Caco-2 (cell line): ENCODE data around the gene SECISBP2. TPM values are rescaled to one million over a fixed set of nuclear protein-coding genes. Genes with fewer than 3 reads are reported as not detected.

Experiments
- BruUV-seq: library from RNA; stranded (reverse); fragments of 400-500 nt; replicated peaks from 2 replicates; lab custom pipeline; 2021; lab: Mats Ljungman, UMichigan
- CTCF ChIA-PET: fragments of 300-600 bp; sonication (Branson Sonifier 250); formaldehyde crosslinking; loops from one replicate; lab custom pipeline; 2022; ENCODE audit warnings: antibody characterized with exemption; lab: Charles Lee
- POLR2A ChIA-PET: fragments of 300-600 bp; sonication (Branson Sonifier 250); formaldehyde crosslinking; loops from one replicate; lab custom pipeline; 2022; ENCODE audit warnings: antibody characterized with exemption; lab: Charles Lee
- DNase-seq, 2 experiments: peaks; one replicate each; pipeline versions ENCODE4 v3.0.0 to v3.0.0-alpha.2; 2020 to 2022
- H3K27me3 ChIP-seq: replicated peaks from 2 replicates; pipeline ENCODE4 v1.6.0; 2011; ENCODE audit warnings: low read length; ENCODE audit not compliant: control insufficient read depth, insufficient read depth
- H3K36me3 ChIP-seq: 2 replicates; pipeline ENCODE4 v1.5.1; 2011; ENCODE audit warnings: low read length; ENCODE audit not compliant: control insufficient read depth, insufficient read depth
- H3K4me1 ChIP-seq: fragments of 250-450 bp; sonication (Bioruptor Pico); 2 replicates; pipeline ENCODE4 v1.5.1; 2020; ENCODE audit warnings: mild to moderate bottlenecking
- H3K4me3 ChIP-seq: 2 replicates; pipeline ENCODE4 v1.5.1; 2011; ENCODE audit warnings: low read depth, mild to moderate bottlenecking, control low read depth, low read length
- H3K9me3 ChIP-seq: fragments of 250-450 bp; sonication (Bioruptor Pico); 2 replicates; pipeline ENCODE4 v1.5.1; 2020; ENCODE audit warnings: mild to moderate bottlenecking, moderate library complexity
- H3K27ac Mint-ChIP-seq: one replicate; pipeline ENCODE4 v1.8.0; 2022; ENCODE audit warnings: mixed read lengths; ENCODE audit not compliant: unreplicated experiment
- H3K27me3 Mint-ChIP-seq: one replicate; pipeline ENCODE4 v1.8.0; 2022; ENCODE audit warnings: mixed read lengths; ENCODE audit not compliant: insufficient read depth, unreplicated experiment
- H3K36me3 Mint-ChIP-seq: one replicate; pipeline ENCODE4 v1.8.0; 2022; ENCODE audit warnings: mild to moderate bottlenecking, mixed read lengths; ENCODE audit not compliant: insufficient read depth, unreplicated experiment
- H3K4me1 Mint-ChIP-seq: one replicate; pipeline ENCODE4 v1.8.0; 2022; ENCODE audit warnings: low read depth, mixed read lengths; ENCODE audit not compliant: unreplicated experiment
- H3K4me3 Mint-ChIP-seq: one replicate; pipeline ENCODE4 v1.8.0; 2022; ENCODE audit warnings: mild to moderate bottlenecking, moderate library complexity, mixed read lengths; ENCODE audit not compliant: unreplicated experiment
- H3K9me3 Mint-ChIP-seq: one replicate; pipeline ENCODE4 v1.8.0; 2022; ENCODE audit warnings: mixed read lengths; ENCODE audit not compliant: unreplicated experiment
- CTCF ChIP-seq, 2 experiments: fragments of 200-600 bp in 1 of 2; IDR thresholded peaks; 1 replicate in 1 of 2; 2 replicates in 1 of 2; pipeline versions ENCODE4 v1.5.1 to v1.8.0; 2011 to 2022; ENCODE audit warnings: antibody characterized with exemption in 1 of 2, control low read depth in 1 of 2, inconsistent platforms in 1 of 2, low read depth in 1 of 2, low read length in 1 of 2, mild to moderate bottlenecking in 1 of 2, moderate library complexity in 1 of 2; ENCODE audit not compliant: insufficient read depth in 1 of 2, severe bottlenecking in 1 of 2, unreplicated experiment in 1 of 2
- intact Hi-C: fragments of 100-400 bp; cut with micrococcal nuclease; formaldehyde crosslinking; loops from one replicate; pipeline ENCODE4 v1.10.0; 2022; ENCODE audit not compliant: unreplicated experiment
- total RNA-seq: library from RNA; stranded (reverse); gene quantifications from 2 replicates; pipeline ENCODE4 v1.2.3, GENCODE V29; 2022

Gene SECISBP2
- total RNA-seq, 1 experiment from 2014 or later = 21.0 TPM

DNA sequence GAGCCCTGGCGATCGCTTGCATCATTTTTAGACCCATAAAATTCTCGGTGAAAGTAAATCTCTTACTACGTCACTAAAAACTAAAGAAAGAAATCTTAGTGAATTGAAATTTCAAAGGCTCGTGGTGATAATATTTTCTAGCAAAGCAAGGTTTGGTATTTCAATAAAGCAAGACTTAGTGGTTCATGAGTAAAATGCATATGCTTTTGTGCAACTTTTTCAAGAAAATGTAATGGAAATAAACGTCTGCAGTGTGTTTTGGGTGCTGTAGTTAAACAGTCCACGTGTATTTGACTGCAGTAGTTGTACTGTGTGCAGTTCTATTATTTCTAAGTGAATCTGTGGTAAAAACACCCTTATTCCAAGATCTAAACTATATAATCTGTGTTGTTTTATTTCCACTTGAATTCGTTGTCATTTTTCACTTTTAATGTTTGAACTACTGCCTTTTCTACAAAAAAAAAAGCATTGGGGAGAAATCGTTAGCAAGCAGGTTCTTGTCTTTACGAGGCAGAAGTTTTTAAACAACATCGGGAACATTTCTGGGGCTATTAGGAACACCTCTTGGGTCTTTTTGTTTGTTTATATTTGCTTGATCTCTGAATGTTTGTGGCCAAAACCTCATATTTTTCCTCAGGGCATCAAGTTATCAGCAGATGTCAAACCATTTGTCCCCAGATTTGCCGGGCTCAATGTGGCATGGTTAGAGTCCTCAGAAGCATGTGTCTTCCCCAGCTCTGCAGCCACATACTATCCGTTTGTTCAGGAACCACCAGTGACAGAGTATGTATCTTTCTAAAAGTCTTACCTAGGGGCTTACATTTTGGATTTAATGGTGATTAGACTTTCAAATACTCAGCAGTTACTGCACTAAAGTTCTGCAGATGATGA, 960 bp downstream of the SECISBP2 start:
- intact Hi-C loops = loop anchor here (10.0 kb wide), 1 partner anchor 134 kb away; no protein-coding TSS in a partner anchor
- H3K27me3 Mint-ChIP-seq = no peaks in the 10 kb centered on the region
- H3K4me3 ChIP-seq = peak overlapping the region; percentile 64
- peak overlapping the region; percentile 73 for H3K4me3 Mint-ChIP-seq
- H3K36me3 Mint-ChIP-seq = peaks cover 47% of the 10 kb centered on the region
- H3K9me3 ChIP-seq = no peaks in the 10 kb centered on the region
- H3K27me3 ChIP-seq = no peaks in the 10 kb centered on the region
- BruUV-seq = TSS peak; percentile 5
- ChIA-PET POLR2A (no interaction called here), CTCF (interaction anchor here (0.6 to 1.6 kb wide), 3 partner anchors 229 to 783 kb away, joined by 3 to 4 read pairs (median 3); no protein-coding TSS in a partner anchor)
- no peak for DNase-seq
- H3K4me1 ChIP-seq = peaks cover 17% of the 10 kb centered on the region
- H3K36me3 ChIP-seq = no peaks in the 10 kb centered on the region
- H3K4me1 Mint-ChIP-seq = peaks cover 22% of the 10 kb centered on the region
- no peaks in the 10 kb centered on the region for H3K9me3 Mint-ChIP-seq
- peak overlapping the region; percentile 89 for H3K27ac Mint-ChIP-seq
- no peak for TF ChIP-seq CTCF (IDR thresholded peaks at IDR 0.05; ENCODE audit: insufficient read depth in 1 of 2, low read depth in 1 of 2, low read length in 1 of 2, severe bottlenecking in 1 of 2, unreplicated experiment in 1 of 2)

DNA sequence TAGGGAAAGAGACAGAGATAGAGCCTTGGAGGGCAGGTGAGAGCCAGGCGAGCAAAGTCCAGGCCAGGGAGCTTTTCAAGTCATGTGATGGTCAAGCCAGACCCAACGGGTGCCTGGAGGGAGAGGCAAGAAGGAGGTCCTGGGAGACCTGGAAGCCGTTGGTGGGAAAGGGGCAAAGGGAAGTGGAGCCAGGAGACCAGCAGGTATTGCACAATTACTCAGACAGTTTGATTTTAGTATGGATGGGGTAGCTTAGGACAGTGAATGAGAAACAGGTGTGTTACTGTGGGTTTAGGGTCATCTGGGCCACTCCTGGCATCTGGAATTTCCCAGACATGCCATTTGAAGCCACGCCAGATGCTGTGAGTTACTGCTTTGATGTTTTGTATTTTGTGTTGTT, 5.1 kb downstream of the SECISBP2 start:
- H3K27me3 Mint-ChIP-seq = no peaks in the 10 kb centered on the region
- peak; percentile 21 to 41 for DNase-seq
- H3K4me1 Mint-ChIP-seq = peaks cover 14% of the 10 kb centered on the region
- no TSS peak for BruUV-seq
- peaks cover 17% of the 10 kb centered on the region for H3K36me3 Mint-ChIP-seq
- no peaks in the 10 kb centered on the region for H3K9me3 Mint-ChIP-seq
- H3K4me3 Mint-ChIP-seq = peak overlapping the region; percentile 16
- H3K27me3 ChIP-seq = no peaks in the 10 kb centered on the region
- H3K9me3 ChIP-seq = no peaks in the 10 kb centered on the region
- H3K36me3 ChIP-seq = no peaks in the 10 kb centered on the region
- H3K4me3 ChIP-seq = no peak overlapping the region
- intact Hi-C loops = no loop called here
- peak overlapping the region; percentile 68 for H3K27ac Mint-ChIP-seq
- peaks cover 17% of the 10 kb centered on the region for H3K4me1 ChIP-seq
- TF ChIP-seq CTCF (IDR thresholded peaks at IDR 0.05; ENCODE audit: insufficient read depth in 1 of 2, low read depth in 1 of 2, low read length in 1 of 2, severe bottlenecking in 1 of 2, unreplicated experiment in 1 of 2) = no peak
- ChIA-PET POLR2A (no interaction called here), CTCF (no interaction called here)

DNA sequence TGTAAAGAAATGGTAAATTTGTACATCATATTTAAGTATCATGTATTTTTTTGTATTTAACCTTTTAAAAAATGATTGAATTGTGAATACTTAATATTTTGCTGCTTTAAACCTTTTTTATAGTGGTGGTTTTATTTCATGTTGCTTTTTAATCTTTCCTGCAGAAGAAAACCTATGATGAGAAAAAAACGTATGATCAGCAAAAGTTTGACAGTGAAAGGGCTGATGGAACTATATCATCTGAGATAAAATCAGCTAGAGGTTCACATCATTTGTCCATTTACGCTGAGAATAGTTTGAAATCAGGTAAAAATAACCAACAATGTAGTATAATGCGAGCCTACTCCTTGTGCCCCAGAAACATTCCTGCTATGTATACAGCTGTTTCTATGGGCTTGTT, 7.4 kb downstream of the SECISBP2 start:
- intact Hi-C loops = no loop called here
- no peak for DNase-seq
- Mint-ChIP-seq H3K9me3 (no peaks in the 10 kb centered on the region), H3K4me1 (peaks cover 14% of the 10 kb centered on the region), H3K4me3 (no peak overlapping the region), H3K27ac (no peak overlapping the region), H3K27me3 (no peaks in the 10 kb centered on the region), H3K36me3 (peaks cover 17% of the 10 kb centered on the region)
- no peaks in the 10 kb centered on the region for H3K27me3 ChIP-seq
- ChIA-PET CTCF (no interaction called here), POLR2A (no interaction called here)
- BruUV-seq = no TSS peak
- H3K4me3 ChIP-seq = no peak overlapping the region
- no peaks in the 10 kb centered on the region for H3K9me3 ChIP-seq
- TF ChIP-seq CTCF (IDR thresholded peaks at IDR 0.05; ENCODE audit: insufficient read depth in 1 of 2, low read depth in 1 of 2, low read length in 1 of 2, severe bottlenecking in 1 of 2, unreplicated experiment in 1 of 2) = no peak
- no peaks in the 10 kb centered on the region for H3K36me3 ChIP-seq
- peaks cover 12% of the 10 kb centered on the region for H3K4me1 ChIP-seq
